ENCODE measurements around the gene CEP112. TPM values are rescaled to one million over a fixed set of nuclear protein-coding genes. Genes with fewer than 3 reads are reported as not detected.
A peak's percentile ranks its signal among the peaks of the same experiment; 100 is the strongest.

The CEP112 gene
- total RNA-seq, 2 experiments from 2014 or later: 1.2 to 1.5 TPM

DNA sequence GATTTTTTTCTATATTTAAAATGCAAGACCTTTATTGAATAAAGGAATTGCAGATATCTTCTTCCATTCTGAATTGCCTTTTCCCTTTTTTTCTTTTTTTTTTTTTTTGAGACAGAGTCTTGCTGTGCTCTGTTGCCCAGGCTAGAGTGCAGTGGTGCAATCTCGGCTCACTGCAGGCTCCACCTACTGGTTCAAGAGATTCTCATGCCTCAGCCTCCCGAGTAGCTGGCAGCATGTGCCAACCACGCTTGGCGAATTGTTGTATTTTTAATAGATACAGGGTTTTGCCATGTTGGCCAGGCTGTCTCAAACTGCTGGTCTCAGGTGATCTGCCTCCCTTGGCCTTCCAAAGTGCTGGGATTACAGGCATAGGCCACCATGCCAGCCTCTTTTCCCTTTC is 151.5 kb downstream of the CEP112 start:
- CTCF ChIA-PET: no interaction called here
- intact Hi-C loops (cut with micrococcal nuclease): no loop called here
- Mint-ChIP-seq H3K4me1 (ENCODE audit: low read depth) (no peaks in the 10 kb centered on the region), H3K27ac (no peak overlapping the region), H3K9me3 (no peaks in the 10 kb centered on the region), H3K36me3 (ENCODE audit: low read depth) (no peaks in the 10 kb centered on the region), H3K4me3 (no peak overlapping the region), H3K27me3 (no peaks in the 10 kb centered on the region)
- no peak for ATAC-seq
- peak; percentile 2 for DNase-seq
- POLR2A ChIA-PET: no interaction called here
- TF ChIP-seq, protein P1, sequence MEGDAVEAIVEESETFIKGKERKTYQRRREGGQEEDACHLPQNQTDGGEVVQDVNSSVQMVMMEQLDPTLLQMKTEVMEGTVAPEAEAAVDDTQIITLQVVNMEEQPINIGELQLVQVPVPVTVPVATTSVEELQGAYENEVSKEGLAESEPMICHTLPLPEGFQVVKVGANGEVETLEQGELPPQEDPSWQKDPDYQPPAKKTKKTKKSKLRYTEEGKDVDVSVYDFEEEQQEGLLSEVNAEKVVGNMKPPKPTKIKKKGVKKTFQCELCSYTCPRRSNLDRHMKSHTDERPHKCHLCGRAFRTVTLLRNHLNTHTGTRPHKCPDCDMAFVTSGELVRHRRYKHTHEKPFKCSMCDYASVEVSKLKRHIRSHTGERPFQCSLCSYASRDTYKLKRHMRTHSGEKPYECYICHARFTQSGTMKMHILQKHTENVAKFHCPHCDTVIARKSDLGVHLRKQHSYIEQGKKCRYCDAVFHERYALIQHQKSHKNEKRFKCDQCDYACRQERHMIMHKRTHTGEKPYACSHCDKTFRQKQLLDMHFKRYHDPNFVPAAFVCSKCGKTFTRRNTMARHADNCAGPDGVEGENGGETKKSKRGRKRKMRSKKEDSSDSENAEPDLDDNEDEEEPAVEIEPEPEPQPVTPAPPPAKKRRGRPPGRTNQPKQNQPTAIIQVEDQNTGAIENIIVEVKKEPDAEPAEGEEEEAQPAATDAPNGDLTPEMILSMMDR (IDR thresholded peaks at IDR 0.05): no peak

DNA sequence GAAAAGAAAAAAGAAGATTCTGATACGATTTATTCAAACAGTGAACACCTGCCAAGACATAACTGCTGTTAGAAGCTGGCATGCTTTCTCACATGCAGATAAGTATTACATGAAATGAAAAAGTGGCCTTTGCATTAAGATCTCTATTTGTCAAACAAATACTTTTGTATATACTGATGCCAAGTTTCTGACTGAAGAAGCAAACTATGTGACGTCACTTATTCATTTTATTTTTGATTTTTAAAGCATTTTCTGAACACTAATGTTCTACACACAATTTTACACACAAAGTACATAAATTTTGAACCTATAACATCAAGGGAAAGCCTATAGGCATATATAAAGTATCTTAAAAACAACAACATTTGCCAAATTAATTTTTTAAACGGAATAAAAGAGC is 153.8 kb downstream of the CEP112 start:
- intact Hi-C loops (cut with micrococcal nuclease): no loop called here
- no peaks in the 10 kb centered on the region for H3K9me3 Mint-ChIP-seq
- TF ChIP-seq, protein P1 (IDR thresholded peaks at IDR 0.05): no peak
- no peak for ATAC-seq
- DNase-seq: no peak
- no peaks in the 10 kb centered on the region for H3K36me3 Mint-ChIP-seq (ENCODE audit: low read depth)
- CTCF ChIA-PET: no interaction called here
- POLR2A ChIA-PET: no interaction called here
- no peaks in the 10 kb centered on the region for H3K4me1 Mint-ChIP-seq (ENCODE audit: low read depth)
- no peak overlapping the region for H3K4me3 Mint-ChIP-seq
- H3K27me3 Mint-ChIP-seq: no peaks in the 10 kb centered on the region
- H3K27ac Mint-ChIP-seq: no peak overlapping the region

- H3K27ac Mint-ChIP-seq: no peak overlapping the region
- ChIA-PET POLR2A (interaction anchor here (0.9 kb wide), 1 partner anchor 23 kb away, joined by 3 read pairs; no protein-coding TSS in a partner anchor), CTCF (no interaction called here)
- intact Hi-C loops (cut with micrococcal nuclease): no loop called here
- no peak for DNase-seq
- TF ChIP-seq, protein P1 (IDR thresholded peaks at IDR 0.05): no peak
- ATAC-seq: no peak
- H3K36me3 Mint-ChIP-seq (ENCODE audit: low read depth): no peaks in the 10 kb centered on the region
- no peak overlapping the region for H3K4me3 Mint-ChIP-seq
- no peaks in the 10 kb centered on the region for H3K9me3 Mint-ChIP-seq
- H3K4me1 Mint-ChIP-seq (ENCODE audit: low read depth): no peaks in the 10 kb centered on the region
- no peaks in the 10 kb centered on the region for H3K27me3 Mint-ChIP-seq
These were observed 154.7 kb downstream of the CEP112 start for GRCh38 chr17:66037221-66037620.

DNA sequence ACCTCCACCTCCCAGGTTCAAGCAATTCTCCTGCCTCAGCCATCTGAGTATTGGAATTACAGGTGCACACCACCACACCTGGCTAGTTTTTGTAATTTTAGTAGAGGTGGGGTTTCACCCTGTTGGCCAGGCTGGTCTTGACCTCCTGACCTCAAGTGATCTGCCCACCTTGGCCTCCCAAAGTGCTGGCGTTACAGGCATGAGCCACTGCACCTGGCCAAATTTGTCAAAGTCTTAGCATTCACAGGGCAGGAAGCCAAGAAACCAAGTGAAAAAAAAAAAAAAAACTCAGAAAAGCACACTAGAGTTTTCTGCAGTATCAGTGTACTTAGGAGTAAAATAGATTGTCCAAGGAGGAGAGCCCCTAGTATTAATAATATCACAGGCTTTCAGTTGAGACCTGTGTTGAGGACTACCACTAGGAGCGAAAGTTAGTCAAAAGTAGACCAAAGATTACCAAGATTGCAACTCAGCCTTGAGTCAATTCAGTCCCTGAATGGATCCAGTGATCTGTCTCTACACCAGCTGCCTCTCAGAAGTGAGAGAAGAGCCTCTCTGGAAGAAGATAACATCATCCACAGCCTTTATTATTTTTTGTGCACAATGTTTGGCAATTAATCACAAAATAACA is 159.7 kb downstream of the CEP112 start:
- CTCF ChIA-PET: no interaction called here
- Mint-ChIP-seq H3K4me3 (no peak overlapping the region), H3K4me1 (ENCODE audit: low read depth) (no peaks in the 10 kb centered on the region), H3K27me3 (peaks cover 1% of the 10 kb centered on the region), H3K9me3 (no peaks in the 10 kb centered on the region), H3K36me3 (ENCODE audit: low read depth) (no peaks in the 10 kb centered on the region), H3K27ac (no peak overlapping the region)
- POLR2A ChIA-PET: no interaction called here
- intact Hi-C loops (cut with micrococcal nuclease): no loop called here
- DNase-seq: no peak
- ATAC-seq: no peak
- TF ChIP-seq, protein P1 (IDR thresholded peaks at IDR 0.05): no peak

GRCh38 chr17:66025551-66025950 is 166.4 kb downstream of the CEP112 start:
- Mint-ChIP-seq H3K27ac (no peak overlapping the region), H3K9me3 (peaks cover 17% of the 10 kb centered on the region), H3K36me3 (ENCODE audit: low read depth) (peaks cover 3% of the 10 kb centered on the region), H3K4me3 (no peak overlapping the region), H3K4me1 (ENCODE audit: low read depth) (no peaks in the 10 kb centered on the region), H3K27me3 (no peaks in the 10 kb centered on the region)
- intact Hi-C loops (cut with micrococcal nuclease): no loop called here
- DNase-seq (no peak), ATAC-seq (no peak)
- CTCF ChIA-PET: no interaction called here
- POLR2A ChIA-PET: no interaction called here
- TF ChIP-seq, protein P1 (IDR thresholded peaks at IDR 0.05): no peak

Data from activated CD8-positive, alpha-beta T cell treated with anti-CD3 and anti-CD28 coated beads for 36 hours (primary cell).